ENCODE measurements around the gene TMEM212. TPM values are rescaled to one million over a fixed set of nuclear protein-coding genes. Genes with fewer than 3 reads are reported as not detected.
A peak's percentile ranks its signal among the peaks of the same experiment; 100 is the strongest.

The TMEM212 gene
- total RNA-seq, 1 experiment from 2014 or later: not detected

DNA sequence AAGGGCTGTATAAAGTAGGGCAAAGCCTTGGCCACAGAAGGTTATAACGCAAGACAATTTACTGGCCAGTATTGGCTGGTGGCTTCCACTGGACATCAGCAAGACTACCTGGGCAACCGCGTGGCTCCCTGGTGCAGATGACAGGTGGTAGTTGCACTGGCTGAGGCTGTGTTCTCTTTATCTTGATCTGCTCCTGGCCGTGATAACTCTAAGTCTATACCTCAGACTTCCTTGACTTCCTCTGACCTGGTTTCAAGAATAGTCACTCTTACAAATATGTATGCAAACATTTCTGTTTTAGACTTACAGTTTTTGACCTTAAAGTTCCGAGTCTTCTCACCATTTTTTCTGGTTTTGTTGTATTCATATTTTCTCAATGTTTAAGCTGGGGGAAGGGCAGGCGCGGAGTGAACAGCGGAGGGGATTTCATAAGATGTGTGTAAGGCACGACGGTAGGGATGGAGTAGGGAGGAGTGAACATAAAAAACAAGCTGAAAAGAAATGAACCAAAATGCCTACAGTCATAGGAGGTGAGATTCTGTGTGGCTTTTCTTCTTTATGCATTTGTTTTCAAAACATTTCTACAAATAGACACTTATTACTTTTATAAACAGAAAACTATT, 15.2 kb upstream of the TMEM212 start:
- POLR2A ChIA-PET (ENCODE audit: unreplicated experiment): no interaction called here
- TF ChIP-seq EZH2 (IDR thresholded peaks at IDR 0.05; ENCODE audit: low read depth): no peak
- TF ChIP-seq, protein P1, sequence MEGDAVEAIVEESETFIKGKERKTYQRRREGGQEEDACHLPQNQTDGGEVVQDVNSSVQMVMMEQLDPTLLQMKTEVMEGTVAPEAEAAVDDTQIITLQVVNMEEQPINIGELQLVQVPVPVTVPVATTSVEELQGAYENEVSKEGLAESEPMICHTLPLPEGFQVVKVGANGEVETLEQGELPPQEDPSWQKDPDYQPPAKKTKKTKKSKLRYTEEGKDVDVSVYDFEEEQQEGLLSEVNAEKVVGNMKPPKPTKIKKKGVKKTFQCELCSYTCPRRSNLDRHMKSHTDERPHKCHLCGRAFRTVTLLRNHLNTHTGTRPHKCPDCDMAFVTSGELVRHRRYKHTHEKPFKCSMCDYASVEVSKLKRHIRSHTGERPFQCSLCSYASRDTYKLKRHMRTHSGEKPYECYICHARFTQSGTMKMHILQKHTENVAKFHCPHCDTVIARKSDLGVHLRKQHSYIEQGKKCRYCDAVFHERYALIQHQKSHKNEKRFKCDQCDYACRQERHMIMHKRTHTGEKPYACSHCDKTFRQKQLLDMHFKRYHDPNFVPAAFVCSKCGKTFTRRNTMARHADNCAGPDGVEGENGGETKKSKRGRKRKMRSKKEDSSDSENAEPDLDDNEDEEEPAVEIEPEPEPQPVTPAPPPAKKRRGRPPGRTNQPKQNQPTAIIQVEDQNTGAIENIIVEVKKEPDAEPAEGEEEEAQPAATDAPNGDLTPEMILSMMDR (conservative IDR thresholded peaks at IDR 0.05): no peak
- no peaks in the 10 kb centered on the region for H3K9me2 ChIP-seq (ENCODE audit: insufficient read depth)
- no peak overlapping the region for H2AFZ ChIP-seq
- H3K27ac ChIP-seq: no peak overlapping the region
- H3K4me2 ChIP-seq: no peak overlapping the region
- CTCF ChIA-PET: interaction anchor here (0.5 to 4.3 kb wide), 6 partner anchors 10 to 208 kb away, joined by 3 to 29 read pairs (median 8); no protein-coding TSS in a partner anchor
- no peak for DNase-seq
- no peaks in the 10 kb centered on the region for H4K20me1 ChIP-seq (ENCODE audit: insufficient read depth)
- H3K36me3 ChIP-seq (ENCODE audit: low read depth): no peaks in the 10 kb centered on the region
- no peaks in the 10 kb centered on the region for H3K9me3 ChIP-seq (ENCODE audit: insufficient read depth, low read depth)
- no peaks in the 10 kb centered on the region for H3K79me2 ChIP-seq (ENCODE audit: low read depth)
- peaks cover 30% of the 10 kb centered on the region for H3F3A ChIP-seq (ENCODE audit: insufficient read depth, low read depth)
- intact Hi-C loops (cut with micrococcal nuclease; ENCODE audit: unreplicated experiment): no loop called here
- no TSS peak for BruUV-seq (replicated peaks)
- peaks cover 29% of the 10 kb centered on the region for H3K4me1 ChIP-seq (replicated peaks; ENCODE audit: insufficient read depth)
- H3K4me3 ChIP-seq: no peak overlapping the region
- no peaks in the 10 kb centered on the region for H3K27me3 ChIP-seq (ENCODE audit: insufficient read depth, low read depth)

DNA sequence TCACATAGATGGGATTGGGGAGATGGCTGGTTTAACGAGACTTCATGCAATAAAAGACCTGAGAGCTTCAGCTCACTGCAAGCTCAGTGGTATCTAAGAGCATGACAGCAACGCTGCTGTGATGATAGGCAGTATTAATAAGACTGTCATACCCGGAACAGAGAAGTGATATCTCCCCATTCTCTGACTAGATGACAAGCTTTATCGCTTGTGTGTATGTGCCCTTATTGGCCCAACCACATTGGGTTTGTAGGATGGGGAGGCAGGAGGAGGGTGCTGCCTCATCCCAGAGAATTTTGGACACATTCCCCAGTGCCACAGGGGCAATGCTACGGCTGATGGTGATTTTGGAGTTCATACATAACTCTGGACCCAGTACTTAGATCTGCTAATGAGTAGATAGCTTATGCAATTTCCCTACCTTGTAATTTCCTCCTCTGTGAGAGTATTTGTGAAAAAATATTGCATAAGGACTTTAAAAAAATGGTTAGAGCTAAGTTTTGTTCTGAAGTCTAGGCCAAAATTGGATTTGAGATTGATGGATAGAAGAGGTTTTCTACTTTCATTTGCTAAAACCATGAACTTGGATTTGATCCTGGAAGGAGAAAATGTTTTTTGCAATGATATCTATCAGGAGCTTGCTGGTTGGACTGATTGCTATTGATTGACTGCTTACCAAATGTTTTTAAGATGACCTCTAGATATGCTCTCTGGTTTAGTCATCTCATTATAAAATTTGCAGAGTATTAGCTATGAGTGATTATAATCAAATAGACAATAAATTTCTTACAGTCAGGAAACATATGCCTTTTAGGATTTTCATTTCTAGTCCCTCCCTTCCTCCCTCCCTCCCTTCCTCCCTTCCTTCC, 14.0 kb upstream of the TMEM212 start:
- no peaks in the 10 kb centered on the region for H3K9me2 ChIP-seq (ENCODE audit: insufficient read depth)
- H3K9me3 ChIP-seq (ENCODE audit: insufficient read depth, low read depth): no peaks in the 10 kb centered on the region
- no peaks in the 10 kb centered on the region for H3K36me3 ChIP-seq (ENCODE audit: low read depth)
- no peaks in the 10 kb centered on the region for H3K27me3 ChIP-seq (ENCODE audit: insufficient read depth, low read depth)
- intact Hi-C loops (cut with micrococcal nuclease; ENCODE audit: unreplicated experiment): no loop called here
- CTCF ChIA-PET: interaction anchor here (0.6 to 4.3 kb wide), 7 partner anchors 23 to 1140 kb away, joined by 3 to 29 read pairs (median 4); no protein-coding TSS in a partner anchor
- no peak overlapping the region for H3K27ac ChIP-seq
- TF ChIP-seq EZH2 (IDR thresholded peaks at IDR 0.05; ENCODE audit: low read depth): no peak
- TF ChIP-seq, protein P1 (conservative IDR thresholded peaks at IDR 0.05): no peak
- H4K20me1 ChIP-seq (ENCODE audit: insufficient read depth): no peaks in the 10 kb centered on the region
- DNase-seq: peak in 1 of 2 experiments; percentile 1
- BruUV-seq (replicated peaks): no TSS peak
- POLR2A ChIA-PET (ENCODE audit: unreplicated experiment): interaction anchor here (0.6 kb wide), 1 partner anchor 555 kb away, joined by 8 read pairs; no protein-coding TSS in a partner anchor
- no peak overlapping the region for H2AFZ ChIP-seq
- no peak overlapping the region for H3K4me2 ChIP-seq
- H3K4me1 ChIP-seq (replicated peaks; ENCODE audit: insufficient read depth): peaks cover 34% of the 10 kb centered on the region
- no peaks in the 10 kb centered on the region for H3K79me2 ChIP-seq (ENCODE audit: low read depth)
- peaks cover 26% of the 10 kb centered on the region for H3F3A ChIP-seq (ENCODE audit: insufficient read depth, low read depth)
- H3K4me3 ChIP-seq: no peak overlapping the region

DNA sequence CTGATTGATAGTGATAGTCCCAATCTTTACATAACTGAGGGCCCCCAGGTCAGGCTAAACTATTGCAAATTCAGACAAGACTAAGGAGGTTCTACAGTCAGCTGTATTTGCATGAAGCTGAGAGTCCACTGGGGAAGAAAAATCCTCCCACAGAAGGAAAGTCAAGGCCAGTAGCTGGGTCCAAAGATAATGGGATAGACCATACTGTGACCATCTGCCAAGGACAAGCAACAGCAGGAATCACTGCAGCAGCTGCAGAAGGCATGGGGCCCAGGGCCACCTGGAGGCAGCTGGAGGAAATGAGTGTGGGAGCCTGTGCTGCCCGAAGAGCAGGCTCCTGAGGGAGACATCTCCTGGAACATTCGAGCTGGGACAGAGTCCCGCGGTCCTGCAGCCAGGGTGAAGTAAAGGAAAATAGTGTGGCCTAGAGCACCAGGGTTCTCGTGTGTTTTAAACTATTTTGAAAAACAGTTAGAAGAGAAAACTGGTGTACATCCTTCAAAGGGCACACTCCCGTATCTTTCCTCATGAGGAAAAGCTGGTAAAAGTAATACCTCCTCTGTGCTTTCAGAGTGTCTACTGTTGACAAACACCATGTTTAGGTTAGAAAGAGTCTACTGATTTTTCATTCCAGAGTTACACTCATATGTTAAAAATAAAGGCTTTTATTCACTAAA, 13.2 kb upstream of the TMEM212 start:
- ChIA-PET CTCF (interaction anchor here (0.6 to 4.3 kb wide), 7 partner anchors 23 to 868 kb away, joined by 3 to 29 read pairs (median 6); no protein-coding TSS in a partner anchor), POLR2A (ENCODE audit: unreplicated experiment) (interaction anchor here (0.6 kb wide), 1 partner anchor 167 kb away, joined by 3 read pairs; no protein-coding TSS in a partner anchor)
- no peaks in the 10 kb centered on the region for H3K9me2 ChIP-seq (ENCODE audit: insufficient read depth)
- no peaks in the 10 kb centered on the region for H3K79me2 ChIP-seq (ENCODE audit: low read depth)
- no peaks in the 10 kb centered on the region for H3K36me3 ChIP-seq (ENCODE audit: low read depth)
- H3K4me1 ChIP-seq (replicated peaks; ENCODE audit: insufficient read depth): peaks cover 26% of the 10 kb centered on the region
- H3F3A ChIP-seq (ENCODE audit: insufficient read depth, low read depth): peaks cover 18% of the 10 kb centered on the region
- no TSS peak for BruUV-seq (replicated peaks)
- H3K4me3 ChIP-seq: no peak overlapping the region
- H3K27me3 ChIP-seq (ENCODE audit: insufficient read depth, low read depth): no peaks in the 10 kb centered on the region
- no peaks in the 10 kb centered on the region for H3K9me3 ChIP-seq (ENCODE audit: insufficient read depth, low read depth)
- peak; percentile 54 to 77 for DNase-seq
- H4K20me1 ChIP-seq (ENCODE audit: insufficient read depth): no peaks in the 10 kb centered on the region
- H2AFZ ChIP-seq: no peak overlapping the region
- intact Hi-C loops (cut with micrococcal nuclease; ENCODE audit: unreplicated experiment): loop anchor here (1.0 to 10.0 kb wide), 9 partner anchors 57 to 869 kb away; no protein-coding TSS in a partner anchor
- no peak overlapping the region for H3K27ac ChIP-seq
- H3K4me2 ChIP-seq: no peak overlapping the region
- TF ChIP-seq EZH2 (IDR thresholded peaks at IDR 0.05; ENCODE audit: low read depth): no peak
- TF ChIP-seq, protein P1 (conservative IDR thresholded peaks at IDR 0.05): peak; percentile 77

All from PC-9 (cell line).